ENCODE results near the gene XRCC4. TPM values are rescaled to one million over a fixed set of nuclear protein-coding genes. Genes with fewer than 3 reads are reported as not detected.

Gene XRCC4
- total RNA-seq, 1 donor, result 8.0 TPM

GRCh38 chr5:83337453-83338035, 260.2 kb downstream of the XRCC4 start:
- Histone ChIP-seq H3K27ac (ENCODE audit: low read depth, low read length) (no peak overlapping the region), H3K79me2 (ENCODE audit: insufficient read depth, low read length) (no peaks in the 10 kb centered on the region), H3K36me3 (ENCODE audit: insufficient read depth, low read length) (no peaks in the 10 kb centered on the region), H3K4me2 (ENCODE audit: insufficient read depth, low read length) (no peak overlapping the region), H2AFZ (ENCODE audit: low read length) (no peak overlapping the region), H3K4me1 (ENCODE audit: insufficient read depth, low read length) (no peaks in the 10 kb centered on the region), H3K9me3 (ENCODE audit: low read depth, low read length) (no peaks in the 10 kb centered on the region), H3K4me3 (ENCODE audit: insufficient read depth, low read length) (no peak overlapping the region), H4K20me1 (ENCODE audit: insufficient read depth, low read length) (no peaks in the 10 kb centered on the region), H3K27me3 (ENCODE audit: insufficient read depth, low read length) (no peaks in the 10 kb centered on the region)
- TF ChIP-seq CTCF (IDR thresholded peaks at IDR 0.05; ENCODE audit: extremely low read depth, low read depth, low read length), result no peak
- DNase-seq (ENCODE audit: insufficient read length, low spot score, missing footprints), result no peak

- no peaks in the 10 kb centered on the region for H3K79me2 ChIP-seq (ENCODE audit: insufficient read depth, low read length)
- H3K4me2 ChIP-seq (ENCODE audit: insufficient read depth, low read length), result no peak overlapping the region
- no peaks in the 10 kb centered on the region for H3K36me3 ChIP-seq (ENCODE audit: insufficient read depth, low read length)
- no peak overlapping the region for H2AFZ ChIP-seq (ENCODE audit: low read length)
- no peak for TF ChIP-seq CTCF (IDR thresholded peaks at IDR 0.05; ENCODE audit: extremely low read depth, low read depth, low read length)
- no peaks in the 10 kb centered on the region for H3K4me1 ChIP-seq (ENCODE audit: insufficient read depth, low read length)
- no peaks in the 10 kb centered on the region for H4K20me1 ChIP-seq (ENCODE audit: insufficient read depth, low read length)
- H3K27ac ChIP-seq (ENCODE audit: low read depth, low read length), result no peak overlapping the region
- no peak for DNase-seq (ENCODE audit: insufficient read length, low spot score, missing footprints)
- H3K9me3 ChIP-seq (ENCODE audit: low read depth, low read length), result no peaks in the 10 kb centered on the region
- H3K4me3 ChIP-seq (ENCODE audit: insufficient read depth, low read length), result no peak overlapping the region
- no peaks in the 10 kb centered on the region for H3K27me3 ChIP-seq (ENCODE audit: insufficient read depth, low read length)
These were observed 263.2 kb downstream of the XRCC4 start for GRCh38 chr5:83340511-83340918.

GRCh38 chr5:83341815-83342334, 264.5 kb downstream of the XRCC4 start:
- no peaks in the 10 kb centered on the region for H3K9me3 ChIP-seq (ENCODE audit: low read depth, low read length)
- no peak overlapping the region for H2AFZ ChIP-seq (ENCODE audit: low read length)
- no peak overlapping the region for H3K27ac ChIP-seq (ENCODE audit: low read depth, low read length)
- H3K27me3 ChIP-seq (ENCODE audit: insufficient read depth, low read length), result no peaks in the 10 kb centered on the region
- no peak for DNase-seq (ENCODE audit: insufficient read length, low spot score, missing footprints)
- no peak overlapping the region for H3K4me3 ChIP-seq (ENCODE audit: insufficient read depth, low read length)
- no peaks in the 10 kb centered on the region for H3K4me1 ChIP-seq (ENCODE audit: insufficient read depth, low read length)
- no peak overlapping the region for H3K4me2 ChIP-seq (ENCODE audit: insufficient read depth, low read length)
- H3K36me3 ChIP-seq (ENCODE audit: insufficient read depth, low read length), result no peaks in the 10 kb centered on the region
- H3K79me2 ChIP-seq (ENCODE audit: insufficient read depth, low read length), result no peaks in the 10 kb centered on the region
- no peak for TF ChIP-seq CTCF (IDR thresholded peaks at IDR 0.05; ENCODE audit: extremely low read depth, low read depth, low read length)
- H4K20me1 ChIP-seq (ENCODE audit: insufficient read depth, low read length), result no peaks in the 10 kb centered on the region

- Histone ChIP-seq H3K27ac (ENCODE audit: low read depth, low read length) (no peak overlapping the region), H3K4me2 (ENCODE audit: insufficient read depth, low read length) (no peak overlapping the region), H2AFZ (ENCODE audit: low read length) (no peak overlapping the region), H3K27me3 (ENCODE audit: insufficient read depth, low read length) (no peaks in the 10 kb centered on the region), H3K9me3 (ENCODE audit: low read depth, low read length) (no peaks in the 10 kb centered on the region), H3K36me3 (ENCODE audit: insufficient read depth, low read length) (no peaks in the 10 kb centered on the region), H3K4me1 (ENCODE audit: insufficient read depth, low read length) (no peaks in the 10 kb centered on the region), H3K4me3 (ENCODE audit: insufficient read depth, low read length) (no peak overlapping the region), H3K79me2 (ENCODE audit: insufficient read depth, low read length) (no peaks in the 10 kb centered on the region), H4K20me1 (ENCODE audit: insufficient read depth, low read length) (no peaks in the 10 kb centered on the region)
- no peak for TF ChIP-seq CTCF (IDR thresholded peaks at IDR 0.05; ENCODE audit: extremely low read depth, low read depth, low read length)
- peak; percentile 3 for DNase-seq (ENCODE audit: insufficient read length, low spot score, missing footprints)
These were observed 265.1 kb downstream of the XRCC4 start for GRCh38 chr5:83342465-83342864.
